ENCODE results near the gene RAB40A. TPM values are rescaled to one million over a fixed set of nuclear protein-coding genes. Genes with fewer than 3 reads are reported as not detected.
"Not testable (repeated sequence)": the region's sequence is repeated elsewhere in the genome, so short reads cannot be mapped to it uniquely, and the experiment has no call there.

Gene RAB40A
- polyA plus RNA-seq, 10 donors: 0.54 to 2.2 (median 0.77) TPM

- peak in 2 of 3 donors; percentile 15 to 44 for DNase-seq
Observed at GRCh38 chrX:103464072-103464773, 55.1 kb downstream of the RAB40A start.

GRCh38 chrX:103461156-103461555 is 58.1 kb downstream of the RAB40A start:
- DNase-seq: no peak

- DNase-seq: not testable (repeated sequence)
Observed at GRCh38 chrX:103460001-103460755, 59.1 kb downstream of the RAB40A start.

- peak; percentile 21 to 72 (median 45) for DNase-seq
Observed at GRCh38 chrX:103453655-103454054, 65.6 kb downstream of the RAB40A start.

Other genes starting within 250 kb of the RAB40A start
- 1 to 10 TPM; 4.9 to 9.0 (median 6.6) TPM for gene TCEAL5, start 242.7 kb downstream of the RAB40A start, polyA plus RNA-seq (ENCODE audit: insufficient read length in 10 of 10)
- gene BEX2, start 208.5 kb downstream of the RAB40A start, polyA plus RNA-seq (ENCODE audit: insufficient read length in 10 of 10): 10 to 100 TPM; 24.7 to 42.0 (median 34.0) TPM
- gene TCEAL7, start 189.2 kb downstream of the RAB40A start, polyA plus RNA-seq (ENCODE audit: insufficient read length in 10 of 10): 100 to 1,000 TPM; 163 to 576 (median 330) TPM
- gene TCEAL9, start 163.0 kb downstream of the RAB40A start, polyA plus RNA-seq (ENCODE audit: insufficient read length in 10 of 10): 100 to 1,000 TPM; 141 to 198 (median 159) TPM
- 100 to 1,000 TPM; 117 to 242 (median 160) TPM for gene BEX3, start 143.0 kb downstream of the RAB40A start, polyA plus RNA-seq (ENCODE audit: insufficient read length in 10 of 10)
- 100 to 1,000 TPM in 2 of 10 donors, 10 to 100 TPM in 8; 75.0 to 110 (median 87.5) TPM for gene TCEAL4, start 66.0 kb upstream of the RAB40A start, polyA plus RNA-seq (ENCODE audit: insufficient read length in 10 of 10)
- gene TCEAL3, start 88.5 kb upstream of the RAB40A start, polyA plus RNA-seq (ENCODE audit: insufficient read length in 10 of 10): 10 to 100 TPM in 7 of 10 donors, 1 to 10 TPM in 3; 8.1 to 15.7 (median 10.6) TPM
- gene TCEAL1, start 109.5 kb upstream of the RAB40A start, polyA plus RNA-seq (ENCODE audit: insufficient read length in 10 of 10): 10 to 100 TPM; 51.8 to 70.1 (median 61.0) TPM
- gene MORF4L2, start 167.2 kb upstream of the RAB40A start, polyA plus RNA-seq (ENCODE audit: insufficient read length in 10 of 10): 100 to 1,000 TPM; 232 to 296 (median 261) TPM
- gene TMEM31, start 191.4 kb upstream of the RAB40A start, polyA plus RNA-seq (ENCODE audit: insufficient read length in 10 of 10): 1 to 10 TPM in 4 of 10 donors, under 1 TPM in 6; 0.38 to 1.5 (median 0.76) TPM